Measurements from ENCODE around the gene CTNNA3. TPM values are rescaled to one million over a fixed set of nuclear protein-coding genes. Genes with fewer than 3 reads are reported as not detected.

The CTNNA3 gene
- not detected in 2 replicates for total RNA-seq

GRCh38 chr10:67696029-67696428, at the start of gene CTNNA3:
TSS of gene CTNNA3 (minus strand) at chr10:67696195.
- DNase-seq, result no peak
- intact Hi-C loops (cut with micrococcal nuclease), result loop anchor here (2.0 kb wide), 1 partner anchor 607 kb away; no protein-coding TSS in a partner anchor
- Mint-ChIP-seq H3K4me3 (no peak within 1 kb of the TSS), H3K4me1 (no peaks in the 10 kb centered on the region), H3K27me3 (peaks cover 26% of the 10 kb centered on the region), H3K27ac (no peak within 1 kb of the TSS), H3K9me3 (no peaks in the 10 kb centered on the region), H3K36me3 (ENCODE audit: low read depth) (no peaks in the 10 kb centered on the region)
- ATAC-seq (ENCODE audit: low read depth), result no peak
- ChIA-PET POLR2A (interaction anchor here (1.7 kb wide), 1 partner anchor 78 kb away, joined by 4 read pairs; no protein-coding TSS in a partner anchor), CTCF (interaction anchor here (1.4 to 9.9 kb wide), 6 partner anchors 11 to 93 kb away, joined by 4 to 398 read pairs (median 26); no protein-coding TSS in a partner anchor)
- no peak for TF ChIP-seq CTCF (IDR thresholded peaks at IDR 0.05)

- intact Hi-C loops (cut with micrococcal nuclease), result no loop called here
- peaks cover 3% of the 10 kb centered on the region for H3K9me3 Mint-ChIP-seq
- no peak overlapping the region for H3K27ac Mint-ChIP-seq
- TF ChIP-seq CTCF (IDR thresholded peaks at IDR 0.05), result no peak
- ATAC-seq (ENCODE audit: low read depth) (no peak), DNase-seq (no peak)
- peaks cover 10% of the 10 kb centered on the region for H3K27me3 Mint-ChIP-seq
- ChIA-PET CTCF (no interaction called here), POLR2A (no interaction called here)
- no peaks in the 10 kb centered on the region for H3K36me3 Mint-ChIP-seq (ENCODE audit: low read depth)
- peaks cover 4% of the 10 kb centered on the region for H3K4me1 Mint-ChIP-seq
- H3K4me3 Mint-ChIP-seq, result no peak overlapping the region
These were observed 39.4 kb upstream of the CTNNA3 start for GRCh38 chr10:67735430-67735829.

GRCh38 chr10:67733511-67733910, 37.5 kb upstream of the CTNNA3 start:
- Mint-ChIP-seq H3K36me3 (ENCODE audit: low read depth) (no peaks in the 10 kb centered on the region), H3K27ac (no peak overlapping the region), H3K27me3 (peaks cover 13% of the 10 kb centered on the region), H3K9me3 (no peaks in the 10 kb centered on the region), H3K4me3 (no peak overlapping the region), H3K4me1 (peaks cover 4% of the 10 kb centered on the region)
- ChIA-PET CTCF (interaction anchor here (1.3 kb wide), 1 partner anchor 45 kb away, joined by 3 read pairs; no protein-coding TSS in a partner anchor), POLR2A (no interaction called here)
- DNase-seq (no peak), ATAC-seq (ENCODE audit: low read depth) (no peak)
- intact Hi-C loops (cut with micrococcal nuclease), result no loop called here
- TF ChIP-seq CTCF (IDR thresholded peaks at IDR 0.05), result no peak

GRCh38 chr10:67725567-67725966, 29.6 kb upstream of the CTNNA3 start:
- Mint-ChIP-seq H3K27ac (no peak overlapping the region), H3K4me3 (no peak overlapping the region), H3K4me1 (peaks cover 5% of the 10 kb centered on the region), H3K36me3 (ENCODE audit: low read depth) (no peaks in the 10 kb centered on the region), H3K9me3 (no peaks in the 10 kb centered on the region), H3K27me3 (peaks cover 3% of the 10 kb centered on the region)
- POLR2A ChIA-PET, result no interaction called here
- DNase-seq (no peak), ATAC-seq (ENCODE audit: low read depth) (no peak)
- intact Hi-C loops (cut with micrococcal nuclease), result no loop called here
- CTCF ChIA-PET, result no interaction called here
- no peak for TF ChIP-seq CTCF (IDR thresholded peaks at IDR 0.05)

GRCh38 chr10:67723601-67724000, 27.6 kb upstream of the CTNNA3 start:
- Mint-ChIP-seq H3K4me3 (no peak overlapping the region), H3K9me3 (no peaks in the 10 kb centered on the region), H3K27ac (no peak overlapping the region), H3K4me1 (peaks cover 5% of the 10 kb centered on the region), H3K27me3 (peaks cover 3% of the 10 kb centered on the region), H3K36me3 (ENCODE audit: low read depth) (no peaks in the 10 kb centered on the region)
- ChIA-PET CTCF (interaction anchor here (1.5 to 3.6 kb wide), 2 partner anchors 26 to 57 kb away, joined by 3 to 18 read pairs; no protein-coding TSS in a partner anchor), POLR2A (no interaction called here)
- ATAC-seq (ENCODE audit: low read depth), result no peak
- DNase-seq, result no peak
- intact Hi-C loops (cut with micrococcal nuclease), result no loop called here
- no peak for TF ChIP-seq CTCF (IDR thresholded peaks at IDR 0.05)

Data from activated B cell treated with CpG ODN at 0.5 μM for 24 hours (primary cell).